Endothelial cell of umbilical vein (primary cell): Measurements from ENCODE around the gene PFDN1. TPM values are rescaled to one million over a fixed set of nuclear protein-coding genes. Genes with fewer than 3 reads are reported as not detected.

ENCODE experiments used
- BruUV-seq: library from RNA; stranded (reverse); fragments of 400-500 nt; replicated peaks from 2 replicates; lab custom pipeline; 2021; lab: Mats Ljungman, UMichigan
- CTCF ChIA-PET: fragments of 300-600, 350-600 bp; sonication (Branson Sonifier 250); formaldehyde crosslinking; loops from one replicate; lab custom pipeline; 2021; ENCODE audit warnings: antibody characterized with exemption, inconsistent platforms; lab: Charles Lee
- POLR2A ChIA-PET: fragments of 300-600, 350-600 bp; sonication (Branson Sonifier 250); formaldehyde crosslinking; loops from one replicate; lab custom pipeline; 2021; ENCODE audit warnings: antibody characterized with exemption, inconsistent platforms; lab: Charles Lee
- DNase-seq: peaks from one replicate; pipeline ENCODE4 v3.0.0-alpha.2; 2011; ENCODE audit warnings: low read depth, low spot score
- FAIRE-seq: peaks from 2 replicates; lab custom pipeline; 2011; peaks lifted over from hg19 to GRCh38; lab: Jason Lieb, UNC
- H2AFZ ChIP-seq: 2 replicates; pipeline ENCODE4 v1.6.0; 2012; ENCODE audit warnings: low read depth, low read length, control low read depth, inconsistent platforms
- H3K27ac ChIP-seq: 2 replicates; pipeline ENCODE4 v1.5.1; 2011; ENCODE audit warnings: low read depth, mild to moderate bottlenecking, control low read depth, low read length, moderate library complexity; ENCODE audit not compliant: insufficient read depth
- H3K27me3 ChIP-seq, 2 experiments: 2 replicates each; pipeline versions ENCODE4 v1.6.0 to v1.6.1; 2011; ENCODE audit warnings: low read length in 2 of 2, mixed read lengths in 1 of 2; ENCODE audit not compliant: control insufficient read depth in 2 of 2, insufficient read depth in 2 of 2
- H3K36me3 ChIP-seq, 2 experiments: 2 replicates in 1 of 2; 3 replicates in 1 of 2; pipeline ENCODE4 v1.5.1; 2011; ENCODE audit warnings: low read length in 2 of 2, mild to moderate bottlenecking in 1 of 2, moderate library complexity in 1 of 2; ENCODE audit not compliant: control insufficient read depth in 2 of 2, insufficient read depth in 2 of 2; ENCODE audit errors: extremely low read depth in 1 of 2
- H3K4me1 ChIP-seq: 3 replicates; pipeline ENCODE4 v1.5.1; 2011; ENCODE audit warnings: mild to moderate bottlenecking, low read length; ENCODE audit not compliant: control insufficient read depth, insufficient read depth; ENCODE audit errors: extremely low read depth
- H3K4me2 ChIP-seq: 2 replicates; pipeline ENCODE4 v1.6.1; 2011; ENCODE audit warnings: low read length, control low read depth, mixed read lengths; ENCODE audit not compliant: insufficient read depth
- H3K4me3 ChIP-seq, 3 experiments: fragments of 200-600 bp in 1 of 3; sonication (generic), shearing (Covaris generic) in 1 of 3; replicated peaks in 1 of 3; 2 replicates each; pipeline ENCODE4 v1.5.1; 2011 to 2016; ENCODE audit warnings: control low read depth in 3 of 3, low read length in 3 of 3, mild to moderate bottlenecking in 2 of 3, inconsistent platforms in 1 of 3, low read depth in 1 of 3, moderate library complexity in 1 of 3; ENCODE audit not compliant: insufficient read depth in 1 of 3
- H3K79me2 ChIP-seq: 2 replicates; pipeline ENCODE4 v1.6.0; 2012; ENCODE audit warnings: low read length, inconsistent platforms; ENCODE audit not compliant: control insufficient read depth, insufficient read depth
- H3K9ac ChIP-seq: replicated peaks from 2 replicates; pipeline ENCODE3; 2011; ENCODE audit warnings: low read length, control low read depth; ENCODE audit not compliant: insufficient read depth; ENCODE audit errors: extremely low read depth
- H3K9me1 ChIP-seq: replicated peaks from 3 replicates; pipeline ENCODE4 v1.6.0; 2011; ENCODE audit warnings: mild to moderate bottlenecking, low read length; ENCODE audit not compliant: control insufficient read depth, insufficient read depth; ENCODE audit errors: extremely low read depth
- H3K9me3 ChIP-seq: replicated peaks from 2 replicates; pipeline ENCODE4 v1.5.1; 2012; ENCODE audit warnings: low read length, inconsistent platforms; ENCODE audit not compliant: control insufficient read depth, insufficient read depth
- H4K20me1 ChIP-seq: replicated peaks from 2 replicates; pipeline ENCODE3; 2011; ENCODE audit warnings: mild to moderate bottlenecking, low read length; ENCODE audit not compliant: control insufficient read depth, insufficient read depth; ENCODE audit errors: extremely low read depth
- CTCF ChIP-seq, 2 donors: IDR thresholded peaks; 1 replicate in 1 of 2; 2 replicates in 1 of 2; pipeline ENCODE4 v1.5.1; 2011; ENCODE audit warnings: low read length in 2 of 2, mild to moderate bottlenecking in 2 of 2, moderate library complexity in 2 of 2, control low read depth in 1 of 2, inconsistent platforms in 1 of 2, low read depth in 1 of 2; ENCODE audit not compliant: insufficient read depth in 1 of 2; ENCODE audit errors: extremely low read depth in 1 of 2
- EZH2 ChIP-seq: IDR thresholded peaks from 2 replicates; pipeline ENCODE4 v1.6.1; 2012; ENCODE audit warnings: borderline replicate concordance, low read depth, mild to moderate bottlenecking, moderate library complexity, low read length, inconsistent platforms; ENCODE audit not compliant: severe bottlenecking
- FOS ChIP-seq: IDR thresholded peaks from 2 replicates; pipeline ENCODE4 v1.6.1; 2011; ENCODE audit warnings: mild to moderate bottlenecking, low read length, moderate library complexity, borderline replicate concordance; ENCODE audit not compliant: insufficient read depth
- GATA2 ChIP-seq: IDR thresholded peaks from 2 replicates; pipeline ENCODE4 v1.7.0; 2011; ENCODE audit warnings: low read depth, mild to moderate bottlenecking, moderate library complexity, mixed read lengths, low read length; ENCODE audit not compliant: insufficient read length, insufficient read depth
- JUN ChIP-seq: IDR thresholded peaks from 2 replicates; pipeline ENCODE4 v1.6.1; 2011; ENCODE audit warnings: borderline replicate concordance, low read depth; ENCODE audit not compliant: insufficient read length, insufficient read depth
- MAX ChIP-seq: IDR thresholded peaks from 2 replicates; pipeline ENCODE4 v1.6.1; 2011; ENCODE audit not compliant: insufficient read depth, insufficient read length
- MYC ChIP-seq: IDR thresholded peaks from one replicate; pipeline ENCODE4 v1.6.1; 2011; ENCODE audit warnings: mild to moderate bottlenecking, low read depth, low read length
- POLR2A ChIP-seq: IDR thresholded peaks from 2 replicates; pipeline ENCODE4 v1.6.1; 2012; ENCODE audit warnings: low read depth, mild to moderate bottlenecking, control low read depth, low read length
- POLR2AphosphoS5 ChIP-seq: IDR thresholded peaks from 2 replicates; pipeline ENCODE4 v1.6.1; 2012; ENCODE audit warnings: low read depth, mild to moderate bottlenecking, control low read depth, low read length, moderate library complexity; ENCODE audit not compliant: insufficient read depth
- dilution Hi-C: fragments of 300-500 bp; cut with MboI; formaldehyde crosslinking; loops from one replicate; pipeline ENCODE4 v1.15.0; 2019; ENCODE audit warnings: low sequenced_read_pairs; ENCODE audit not compliant: extremely low pct_ligation_motif_present
- intact Hi-C: fragments of 100-400 bp; cut with micrococcal nuclease; formaldehyde crosslinking; loops from one replicate; pipeline ENCODE4 v1.10.0; 2022
- polyA plus RNA-seq, 4 experiments: library from polyadenylated mRNA; depleted of rRNA in 3 of 4; stranded (reverse) in 3 of 4; unstranded in 1 of 4; fragments of >200 nt; gene quantifications; 2 replicates each; pipeline versions ENCODE4 v1.2.1 to v1.2.3, GENCODE V29; 2011 to 2012; ENCODE audit warnings: missing spikeins in 1 of 4
- total RNA-seq: library from RNA; stranded (reverse); gene quantifications from 2 replicates; pipeline ENCODE4 v1.2.3, GENCODE V29; 2021

The PFDN1 gene
- total and polyA plus RNA-seq, 2 donors (not counting 3 experiments of a cell fraction or from before 2014, with no cell fraction given) = 107 to 158 TPM

- Histone ChIP-seq H3K27ac (peak overlapping the region; percentile 64), H3K4me1 (peaks cover 76% of the 10 kb centered on the region)
These were observed 5.6 kb downstream of the PFDN1 start for GRCh38 chr5:140297283-140297682.

More at GRCh38 chr5:140297283-140297682, 5.6 kb downstream of the PFDN1 start:
- no peak for FAIRE-seq
- Histone ChIP-seq H3K9ac (no peak overlapping the region), H2AFZ (no peak overlapping the region), H3K79me2 (peaks cover 71% of the 10 kb centered on the region), H3K27me3 (no peaks in the 10 kb centered on the region), H3K9me3 (no peaks in the 10 kb centered on the region), H3K9me1 (no peaks in the 10 kb centered on the region), H3K4me2 (no peak overlapping the region), H3K36me3 (no peaks in the 10 kb centered on the region), H3K4me3 (no peak overlapping the region), H4K20me1 (no peaks in the 10 kb centered on the region)
- TF ChIP-seq EZH2 (no peak), FOS (no peak), JUN (no peak), MYC (no peak), POLR2AphosphoS5 (no peak), GATA2 (no peak), MAX (no peak), CTCF (IDR thresholded peaks at IDR 0.05; ENCODE audit: extremely low read depth in 1 of 2, insufficient read depth in 1 of 2, low read depth in 1 of 2, low read length in 2 of 2) (no peak), POLR2A (no peak)
- no peak for DNase-seq
- no TSS peak for BruUV-seq
- dilution Hi-C loops = no loop called here
- ChIA-PET CTCF (interaction anchor here (1.0 to 2.9 kb wide), 8 partner anchors 11 to 54 kb away, joined by 3 to 20 read pairs (median 8); partner anchors contain the start of gene HBEGF), POLR2A (interaction anchor here (1.5 to 1.8 kb wide), 2 partner anchors 26 to 49 kb away, joined by 5 to 6 read pairs; partner anchors contain the start of gene HBEGF)
- intact Hi-C loops = no loop called here
